T-helper 1 cell treated with Interleukin-12 subunit alpha and Interleukin-12 subunit beta and Interleukin-4 antibody, amounts not matched to agents 30 μg/mL and 1 μg/mL, for 36 hours (primary cell): ENCODE measurements around the gene ASPRV1.

Experiments
- H3K27ac Mint-ChIP-seq: one replicate; pipeline ENCODE4 v1.8.0; 2021; ENCODE audit warnings: mild to moderate bottlenecking, mixed read lengths
- H3K27me3 Mint-ChIP-seq: one replicate; pipeline ENCODE4 v1.8.0; 2021; ENCODE audit warnings: low read depth, mixed read lengths
- H3K36me3 Mint-ChIP-seq: one replicate; pipeline ENCODE4 v1.8.0; 2021; ENCODE audit warnings: low read depth, mixed read lengths
- H3K4me1 Mint-ChIP-seq: one replicate; pipeline ENCODE4 v1.8.0; 2021; ENCODE audit warnings: low read depth, mixed read lengths
- H3K4me3 Mint-ChIP-seq: one replicate; pipeline ENCODE4 v1.8.0; 2021; ENCODE audit warnings: mild to moderate bottlenecking, moderate library complexity, mixed read lengths
- H3K9me3 Mint-ChIP-seq: one replicate; pipeline ENCODE4 v1.8.0; 2021; ENCODE audit warnings: mixed read lengths

Gene ASPRV1

GRCh38 chr2:69977906-69978482 lies 16.6 kb upstream of the ASPRV1 start:
- Mint-ChIP-seq H3K36me3 (peaks cover 3% of the 10 kb centered on the region), H3K4me3 (no peak overlapping the region)

DNA sequence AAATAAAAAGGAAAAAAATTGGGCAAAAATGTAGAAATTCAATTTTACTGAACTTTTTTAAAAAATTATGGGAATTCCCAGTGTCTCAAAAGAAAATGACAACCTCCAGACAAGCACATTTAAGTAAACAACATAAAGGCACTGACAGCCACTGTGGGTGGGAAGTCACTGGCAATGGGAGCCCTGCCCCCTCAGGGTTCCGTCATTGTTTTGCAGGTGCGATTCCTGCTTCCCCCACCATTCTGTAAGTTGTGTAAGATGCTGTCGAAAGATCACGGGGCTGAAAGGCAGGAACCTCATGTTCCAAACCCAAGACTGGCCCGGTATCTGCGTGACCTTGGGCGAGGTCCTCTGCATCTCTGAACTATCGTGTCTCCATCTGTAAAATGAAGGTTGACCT lies 15.8 kb upstream of the ASPRV1 start:
- H3K9me3 Mint-ChIP-seq: no peaks in the 10 kb centered on the region
- H3K4me3 Mint-ChIP-seq: no peak overlapping the region
- peaks cover 3% of the 10 kb centered on the region for H3K36me3 Mint-ChIP-seq
- H3K27me3 Mint-ChIP-seq: no peaks in the 10 kb centered on the region
- peaks cover 20% of the 10 kb centered on the region for H3K4me1 Mint-ChIP-seq
- no peak overlapping the region for H3K27ac Mint-ChIP-seq

More at GRCh38 chr2:69977906-69978482, 16.6 kb upstream of the ASPRV1 start:
- Mint-ChIP-seq H3K4me1 (peaks cover 20% of the 10 kb centered on the region), H3K27me3 (no peaks in the 10 kb centered on the region), H3K27ac (no peak overlapping the region), H3K9me3 (no peaks in the 10 kb centered on the region)

DNA sequence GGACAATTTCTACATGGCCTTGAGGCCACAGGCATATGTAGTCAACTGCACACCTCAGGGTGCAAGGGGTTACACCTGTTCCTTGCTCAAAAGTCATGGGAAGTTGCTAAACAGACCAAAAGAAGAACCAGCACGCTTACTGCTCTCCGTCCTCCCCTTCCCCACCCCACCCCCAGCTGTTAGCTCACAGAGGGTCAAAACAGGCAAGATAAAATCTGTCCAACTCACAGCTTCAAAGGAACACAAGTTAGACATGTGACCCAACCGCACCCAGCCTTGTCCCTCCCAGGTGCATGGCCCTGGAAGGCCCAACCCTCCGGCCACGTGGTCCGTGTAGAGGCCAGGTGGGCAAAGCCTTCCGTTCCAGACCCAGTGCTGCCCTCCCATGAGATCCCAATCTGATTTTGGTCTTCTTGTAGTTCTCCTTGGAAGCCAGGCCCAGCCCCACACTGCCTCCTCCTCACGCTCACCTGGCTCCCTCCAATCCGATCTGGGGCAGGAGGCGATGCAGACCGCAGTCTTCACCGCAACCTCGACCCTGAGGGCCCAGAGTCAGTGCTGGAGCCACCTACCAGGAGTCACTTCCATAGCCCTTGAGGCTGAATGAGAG lies 14.5 kb upstream of the ASPRV1 start:
- Mint-ChIP-seq H3K27me3 (no peaks in the 10 kb centered on the region), H3K4me1 (peaks cover 20% of the 10 kb centered on the region), H3K4me3 (no peak overlapping the region), H3K9me3 (no peaks in the 10 kb centered on the region), H3K36me3 (peaks cover 3% of the 10 kb centered on the region), H3K27ac (peak overlapping the region; percentile 29)

DNA sequence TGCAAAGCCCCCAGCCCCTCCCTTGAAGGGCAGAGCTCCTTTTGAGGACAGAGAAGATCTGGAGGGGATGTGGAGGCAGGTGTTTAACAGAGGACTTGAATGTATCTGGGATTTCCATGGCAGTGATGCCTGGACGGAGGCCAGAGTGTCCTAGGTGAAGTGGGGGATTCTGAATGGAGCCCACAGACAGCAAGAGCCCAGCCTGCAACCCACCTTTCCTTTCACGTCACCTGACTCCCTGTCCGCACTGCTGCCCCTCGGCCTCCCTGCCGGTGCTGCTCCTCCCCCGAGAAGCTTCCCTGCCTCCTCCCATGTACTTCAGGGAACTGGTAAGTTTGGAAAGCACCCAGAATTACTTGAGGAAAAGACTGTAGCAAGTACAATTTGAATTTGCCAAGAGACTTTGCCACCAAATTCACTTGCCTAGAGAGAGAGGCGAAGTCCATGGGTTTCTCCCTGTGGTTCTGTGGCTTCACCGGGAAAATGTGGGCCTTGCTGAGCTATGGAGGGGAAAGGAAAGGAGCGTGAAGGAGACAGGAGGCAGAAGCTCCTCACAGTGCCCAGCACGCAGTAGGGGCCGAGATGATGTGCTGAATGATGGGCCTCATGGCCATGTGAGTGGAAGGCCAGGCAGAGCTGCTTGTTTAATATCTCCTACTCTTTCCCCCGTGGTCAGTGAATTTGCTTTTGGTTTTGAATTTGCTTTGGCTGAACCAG lies 13.9 kb upstream of the ASPRV1 start:
- H3K36me3 Mint-ChIP-seq: peaks cover 3% of the 10 kb centered on the region
- H3K9me3 Mint-ChIP-seq: no peaks in the 10 kb centered on the region
- H3K4me1 Mint-ChIP-seq: peaks cover 20% of the 10 kb centered on the region
- no peak overlapping the region for H3K27ac Mint-ChIP-seq
- H3K4me3 Mint-ChIP-seq: no peak overlapping the region
- peaks cover 2% of the 10 kb centered on the region for H3K27me3 Mint-ChIP-seq

GRCh38 chr2:69973335-69973735 lies 11.9 kb upstream of the ASPRV1 start:
- peaks cover 9% of the 10 kb centered on the region for H3K27me3 Mint-ChIP-seq
- H3K9me3 Mint-ChIP-seq: no peaks in the 10 kb centered on the region
- peaks cover 20% of the 10 kb centered on the region for H3K4me1 Mint-ChIP-seq
- no peak overlapping the region for H3K4me3 Mint-ChIP-seq
- peaks cover 3% of the 10 kb centered on the region for H3K36me3 Mint-ChIP-seq
- no peak overlapping the region for H3K27ac Mint-ChIP-seq

DNA sequence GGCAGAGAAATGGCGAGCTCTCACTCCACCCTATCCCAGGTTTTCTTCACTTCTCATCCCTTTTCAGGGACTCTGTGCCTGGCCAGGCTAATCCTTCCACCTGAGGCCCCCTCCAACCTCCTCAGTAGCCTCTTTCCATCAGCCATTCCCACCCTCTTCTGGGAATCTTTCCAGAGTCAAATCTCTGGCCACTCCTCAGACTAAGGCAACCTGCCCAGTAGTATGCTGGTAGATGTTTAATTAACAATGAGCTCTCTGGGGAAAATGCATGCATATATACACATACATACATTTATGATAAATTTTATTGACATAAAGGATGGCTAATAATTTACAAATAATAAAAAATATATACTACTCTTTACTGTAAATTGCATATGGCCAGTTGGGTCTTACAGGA lies 11.4 kb upstream of the ASPRV1 start:
- no peak overlapping the region for H3K4me3 Mint-ChIP-seq
- peaks cover 9% of the 10 kb centered on the region for H3K27me3 Mint-ChIP-seq
- H3K36me3 Mint-ChIP-seq: peaks cover 3% of the 10 kb centered on the region
- no peaks in the 10 kb centered on the region for H3K9me3 Mint-ChIP-seq
- peaks cover 20% of the 10 kb centered on the region for H3K4me1 Mint-ChIP-seq
- H3K27ac Mint-ChIP-seq: no peak overlapping the region

GRCh38 chr2:69969991-69970390 lies 8.6 kb upstream of the ASPRV1 start:
- Mint-ChIP-seq H3K9me3 (no peaks in the 10 kb centered on the region), H3K27me3 (peaks cover 9% of the 10 kb centered on the region), H3K4me3 (no peak overlapping the region), H3K4me1 (peaks cover 4% of the 10 kb centered on the region), H3K36me3 (no peaks in the 10 kb centered on the region), H3K27ac (no peak overlapping the region)

DNA sequence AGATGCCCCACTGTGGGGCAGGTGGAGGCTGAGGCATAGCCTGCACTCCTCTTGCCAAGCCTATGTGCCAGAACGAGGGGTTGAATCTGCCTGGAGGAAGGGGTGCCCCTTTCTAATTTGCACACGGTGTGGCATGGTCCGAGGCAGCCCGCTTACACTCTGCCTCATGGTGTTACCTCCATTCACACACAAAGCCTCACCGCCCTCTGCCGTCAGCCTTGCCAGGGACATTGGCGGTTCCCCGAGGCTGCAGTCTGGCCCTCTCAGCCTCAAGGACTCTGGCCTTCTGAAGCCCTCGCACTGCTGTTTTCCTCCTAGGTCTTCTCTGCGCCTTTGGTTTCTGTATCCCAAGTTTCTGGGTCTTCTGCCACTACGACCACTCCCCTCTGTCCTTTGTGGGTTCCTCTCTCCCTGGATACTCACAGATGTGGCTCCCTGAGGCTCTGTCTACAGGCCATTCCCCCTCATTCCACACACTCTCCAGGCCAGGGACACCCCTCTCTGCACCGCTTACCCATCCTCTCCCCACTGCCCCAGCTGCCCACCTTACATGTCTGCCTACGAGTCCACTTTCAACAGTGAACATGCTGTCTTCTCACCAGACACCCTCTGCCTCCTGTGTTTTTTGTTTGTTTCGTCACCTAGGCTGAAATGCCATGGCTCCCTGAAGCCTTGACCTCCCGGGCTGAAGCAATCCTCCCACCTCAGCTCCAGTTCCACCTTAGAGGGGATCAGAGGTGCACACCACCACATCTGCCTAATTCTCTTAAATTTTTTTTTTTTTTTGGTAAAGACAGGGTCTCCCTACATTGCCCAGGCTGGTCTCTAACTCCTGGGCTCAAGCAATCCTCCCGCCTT lies 7.9 kb upstream of the ASPRV1 start:
- Mint-ChIP-seq H3K4me1 (peaks cover 7% of the 10 kb centered on the region), H3K27ac (no peak overlapping the region), H3K4me3 (no peak overlapping the region), H3K9me3 (no peaks in the 10 kb centered on the region), H3K36me3 (no peaks in the 10 kb centered on the region), H3K27me3 (peaks cover 9% of the 10 kb centered on the region)

DNA sequence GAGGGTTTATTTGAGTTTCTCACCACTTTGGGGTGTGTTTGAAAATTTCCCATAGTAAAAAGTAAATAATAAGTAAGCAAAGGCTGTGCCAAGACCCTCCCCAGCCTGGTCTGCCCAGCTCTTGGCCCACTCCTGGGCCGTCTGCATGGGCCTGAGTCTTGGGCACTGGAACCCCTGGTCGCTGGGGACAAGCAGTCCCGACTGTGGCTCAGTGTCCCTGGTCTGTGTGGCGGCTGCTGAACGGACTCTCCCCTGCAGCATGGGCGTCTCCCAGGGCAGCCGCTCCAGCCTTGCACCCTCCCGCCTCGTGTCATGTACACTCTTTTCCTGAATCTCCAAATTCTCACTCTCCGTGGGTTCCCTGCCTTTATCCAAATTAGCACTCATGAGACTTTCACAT lies 7.2 kb upstream of the ASPRV1 start:
- Mint-ChIP-seq H3K36me3 (no peaks in the 10 kb centered on the region), H3K27me3 (peaks cover 9% of the 10 kb centered on the region), H3K4me3 (no peak overlapping the region), H3K9me3 (no peaks in the 10 kb centered on the region), H3K27ac (no peak overlapping the region), H3K4me1 (peaks cover 11% of the 10 kb centered on the region)

- Mint-ChIP-seq H3K4me1 (peaks cover 8% of the 10 kb centered on the region), H3K27me3 (peaks cover 9% of the 10 kb centered on the region), H3K9me3 (no peaks in the 10 kb centered on the region), H3K4me3 (no peak overlapping the region), H3K36me3 (peaks cover 2% of the 10 kb centered on the region), H3K27ac (no peak overlapping the region)
Measured at GRCh38 chr2:69966496-69966895, 5.1 kb upstream of the ASPRV1 start.

- H3K4me1 Mint-ChIP-seq: peaks cover 8% of the 10 kb centered on the region
- no peak overlapping the region for H3K27ac Mint-ChIP-seq
Measured at GRCh38 chr2:69965756-69966445, 4.5 kb upstream of the ASPRV1 start.

DNA sequence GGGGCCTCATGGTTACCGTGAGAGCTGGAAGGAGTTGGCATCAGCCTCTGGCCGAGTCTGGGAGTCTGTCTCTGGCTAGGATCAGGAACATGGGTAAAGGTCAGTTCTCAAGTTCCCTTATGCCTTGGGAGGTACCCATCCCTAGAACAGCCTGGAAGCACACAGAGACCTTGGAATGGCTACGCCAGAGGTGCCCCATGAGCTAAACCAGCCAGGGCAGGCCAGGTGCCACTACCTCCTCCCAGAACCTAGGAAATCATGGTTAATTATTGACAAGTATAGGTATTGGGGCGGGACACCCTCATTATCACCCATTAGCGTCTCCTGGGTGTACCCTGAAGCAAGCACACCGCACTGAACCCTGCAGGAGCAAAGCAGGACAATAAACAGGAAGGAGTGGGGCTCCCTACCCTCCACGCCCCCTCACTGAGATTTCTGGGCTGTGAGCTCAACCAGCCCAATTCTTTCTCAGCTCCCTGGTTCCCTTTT lies 3.0 kb upstream of the ASPRV1 start:
- Mint-ChIP-seq H3K9me3 (no peaks in the 10 kb centered on the region), H3K36me3 (peaks cover 2% of the 10 kb centered on the region), H3K27me3 (peaks cover 10% of the 10 kb centered on the region), H3K27ac (peak overlapping the region; percentile 19), H3K4me3 (no peak overlapping the region), H3K4me1 (peaks cover 8% of the 10 kb centered on the region)

More at GRCh38 chr2:69965756-69966445, 4.5 kb upstream of the ASPRV1 start:
- Mint-ChIP-seq H3K36me3 (peaks cover 2% of the 10 kb centered on the region), H3K27me3 (peaks cover 9% of the 10 kb centered on the region), H3K4me3 (no peak overlapping the region), H3K9me3 (no peaks in the 10 kb centered on the region)

DNA sequence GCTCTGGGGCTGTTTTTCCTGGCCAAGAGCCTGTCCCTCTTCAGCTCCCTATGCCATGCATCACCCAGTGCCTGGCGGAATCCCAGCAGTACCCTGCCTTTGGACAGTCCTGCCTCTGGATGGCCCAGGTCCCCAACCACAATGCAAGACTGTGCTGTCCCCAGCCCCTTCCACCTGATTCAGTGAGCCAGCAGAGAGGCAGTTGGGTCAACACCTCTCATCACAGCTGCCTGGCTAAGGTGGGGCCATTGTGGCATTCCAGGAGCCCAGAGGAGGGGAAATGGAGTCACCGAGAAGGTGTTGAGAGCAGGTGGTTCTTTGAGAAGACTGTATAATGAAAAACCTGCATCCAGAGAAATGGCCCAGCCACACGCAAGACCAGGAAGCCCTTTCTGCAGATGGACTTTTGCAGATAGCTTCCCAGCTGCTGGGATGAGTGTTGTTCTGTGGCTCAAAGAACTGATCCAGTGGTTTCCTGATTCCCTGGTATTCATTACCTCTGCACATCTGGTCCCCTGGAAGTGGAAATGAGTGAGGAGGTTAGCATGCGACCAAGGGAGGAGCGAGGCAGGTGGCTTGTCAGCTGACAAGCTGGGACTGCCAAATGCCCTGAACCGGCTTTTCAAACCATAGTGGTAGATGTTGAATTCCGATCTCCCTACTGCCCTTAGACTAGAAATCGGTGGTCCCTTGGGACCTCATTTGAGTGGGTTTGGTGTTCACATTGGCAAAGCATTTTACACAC lies 1.7 kb upstream of the ASPRV1 start:
- peaks cover 10% of the 10 kb centered on the region for H3K27me3 Mint-ChIP-seq
- no peaks in the 10 kb centered on the region for H3K9me3 Mint-ChIP-seq
- H3K27ac Mint-ChIP-seq: no peak overlapping the region
- peaks cover 2% of the 10 kb centered on the region for H3K36me3 Mint-ChIP-seq
- H3K4me3 Mint-ChIP-seq: no peak overlapping the region
- peaks cover 9% of the 10 kb centered on the region for H3K4me1 Mint-ChIP-seq
